Limb (tissue), 2 donors: ENCODE data around the gene TRIM2.

Source experiments
- DNase-seq, 2 donors: peaks; one replicate each; pipeline ENCODE4 v3.0.0-alpha.2; 2016; ENCODE audit errors: extremely low spot score in 2 of 2

The TRIM2 gene

DNA sequence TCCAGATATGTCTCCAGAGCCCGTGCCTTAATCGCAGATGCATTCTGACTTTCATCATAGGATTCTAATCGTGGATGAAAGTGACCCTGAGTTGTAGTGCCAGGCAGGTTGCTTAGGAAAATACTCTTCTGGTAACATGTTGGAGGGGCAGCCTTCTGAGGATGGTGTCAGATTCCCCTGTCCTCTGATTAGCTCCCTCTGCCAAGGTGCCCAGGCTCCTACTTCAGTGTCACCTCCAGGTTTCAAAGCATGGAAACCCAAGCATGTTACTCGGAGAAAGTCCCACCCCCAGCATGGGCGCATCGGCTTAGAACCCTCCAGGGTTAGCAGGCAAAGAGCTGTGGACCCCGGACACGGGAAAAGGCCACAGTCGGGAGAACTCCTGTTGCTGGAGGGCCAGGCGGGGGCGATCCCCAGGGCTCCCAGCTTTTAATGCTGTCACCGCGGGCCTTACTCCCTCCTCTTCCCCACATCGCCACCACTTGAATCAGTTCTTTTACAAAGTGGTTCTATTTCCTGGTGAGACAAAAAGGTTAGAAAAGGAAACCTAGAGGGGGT, 44.5 kb downstream of the TRIM2 start:
- no peak for DNase-seq

DNA sequence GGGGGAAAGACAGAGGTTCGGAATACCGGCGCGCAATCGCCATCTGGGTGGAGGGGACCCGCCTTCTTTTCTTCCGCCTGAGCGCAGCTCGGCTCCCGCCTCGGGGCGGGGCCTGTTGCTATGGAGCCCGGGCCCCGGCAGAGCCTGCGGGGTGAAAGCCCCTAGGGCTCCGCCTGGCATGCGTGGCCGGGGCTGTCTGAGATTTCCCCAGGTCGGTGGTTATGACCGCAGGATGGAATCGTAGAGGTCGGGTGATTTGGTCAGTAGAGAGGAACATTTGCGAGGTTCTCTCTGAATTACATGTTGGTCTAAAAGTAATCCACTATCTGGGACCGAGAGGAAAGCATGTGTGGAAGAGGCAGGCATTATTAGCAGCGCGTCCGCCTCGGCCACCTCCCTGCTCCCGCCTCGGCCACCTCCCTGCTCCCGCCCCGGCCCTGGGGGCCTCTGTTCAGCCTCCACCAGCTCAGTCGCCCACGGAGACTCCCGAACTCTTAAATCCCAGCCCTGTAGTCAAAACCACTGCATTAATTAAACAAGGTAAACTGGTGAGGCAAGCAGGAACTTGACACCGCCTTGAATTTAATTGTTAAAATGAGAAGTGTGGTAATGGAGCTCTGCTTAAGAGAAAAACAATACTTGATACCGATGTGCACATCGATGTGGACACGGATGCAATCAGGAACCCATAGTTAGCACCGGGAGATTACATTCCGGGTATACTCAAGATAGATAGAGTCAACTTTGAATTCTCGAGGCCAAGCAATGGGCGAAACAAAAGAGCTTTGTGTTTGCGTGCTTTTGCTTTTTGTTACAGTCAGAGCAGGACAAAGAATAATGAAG, 45.2 kb downstream of the TRIM2 start:
- DNase-seq: peak; percentile 76 to 89

DNA sequence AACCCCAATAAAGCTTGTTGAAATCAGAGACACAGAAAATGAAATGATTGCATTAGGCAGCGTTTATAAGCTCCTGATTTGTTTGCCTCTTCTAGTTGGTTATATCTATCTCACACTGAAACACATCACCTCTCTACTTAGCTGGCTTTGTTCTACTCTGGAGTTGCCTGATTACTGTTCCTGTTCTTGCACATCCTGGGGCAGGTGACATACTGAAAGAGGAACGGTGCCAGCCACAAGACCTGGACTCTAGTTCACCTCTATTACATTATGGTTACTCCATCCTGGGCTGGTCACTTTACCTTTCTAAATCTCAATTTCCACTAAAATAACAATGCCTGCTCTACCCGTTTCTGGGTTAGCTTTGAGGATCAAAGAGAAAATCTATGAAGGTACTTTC, 47.9 kb downstream of the TRIM2 start:
- DNase-seq: no peak

DNA sequence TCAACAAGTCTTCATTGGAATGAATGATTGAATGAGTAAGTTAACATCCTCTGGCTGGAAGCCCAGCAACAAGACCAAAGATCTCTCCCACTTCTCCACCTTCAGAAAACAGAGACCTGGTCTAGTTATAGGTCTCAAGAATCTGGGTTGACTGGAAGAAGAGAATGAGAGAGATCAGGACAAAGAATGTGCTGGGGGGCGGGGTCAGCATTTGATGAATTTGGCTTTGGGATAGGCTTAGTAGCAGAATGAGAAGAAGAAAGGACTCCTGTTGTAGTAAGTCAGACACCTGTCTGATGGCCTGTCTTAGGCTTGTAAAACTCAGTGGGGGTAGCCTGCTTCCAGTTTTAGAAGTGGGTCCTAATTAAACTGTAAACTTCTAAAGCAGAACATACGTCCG, 51.0 kb downstream of the TRIM2 start:
- DNase-seq: no peak

DNA sequence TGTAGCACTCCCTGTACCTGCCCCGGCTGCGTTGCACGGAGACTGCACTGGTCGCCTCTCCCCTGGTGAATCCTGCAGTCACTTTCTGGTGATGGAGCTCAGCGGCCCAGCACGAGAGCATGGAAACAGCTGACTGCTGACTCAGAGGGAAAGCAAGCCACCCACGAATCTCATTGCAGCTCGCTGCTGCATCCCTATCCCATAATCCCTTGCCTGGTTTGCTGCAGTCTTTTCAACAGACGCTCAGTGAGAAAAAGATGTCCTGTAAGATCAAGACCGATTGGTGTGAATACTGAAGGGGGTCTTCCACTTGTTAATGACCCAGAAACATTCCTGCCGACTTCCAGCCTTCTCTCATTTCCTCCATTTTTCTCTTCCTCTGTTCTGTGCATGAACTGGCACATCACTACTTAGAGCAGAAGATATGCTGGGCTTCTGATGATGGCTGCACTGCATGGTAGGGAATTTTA, 52.9 kb downstream of the TRIM2 start:
- DNase-seq: peak in 1 of 2 donors; percentile 70

DNA sequence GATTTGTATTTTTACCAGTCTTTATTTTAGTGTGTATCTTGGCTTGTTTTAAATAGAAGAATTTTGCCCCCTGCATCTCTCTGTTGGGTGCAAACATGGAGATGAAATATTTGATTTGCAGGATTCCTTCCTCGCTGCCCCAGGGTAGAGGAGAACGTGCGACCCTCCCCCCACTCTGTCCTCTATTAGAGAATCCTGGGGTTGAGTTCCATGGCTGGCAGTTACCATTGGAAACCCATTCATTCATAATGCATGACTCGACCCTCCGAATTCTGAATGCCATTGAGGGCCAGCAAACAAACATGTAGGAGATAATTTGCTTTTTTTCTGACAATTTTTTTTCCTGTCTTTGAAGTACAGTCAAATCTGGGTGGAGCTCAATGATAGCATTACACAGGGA, 53.7 kb downstream of the TRIM2 start:
- no peak for DNase-seq

DNA sequence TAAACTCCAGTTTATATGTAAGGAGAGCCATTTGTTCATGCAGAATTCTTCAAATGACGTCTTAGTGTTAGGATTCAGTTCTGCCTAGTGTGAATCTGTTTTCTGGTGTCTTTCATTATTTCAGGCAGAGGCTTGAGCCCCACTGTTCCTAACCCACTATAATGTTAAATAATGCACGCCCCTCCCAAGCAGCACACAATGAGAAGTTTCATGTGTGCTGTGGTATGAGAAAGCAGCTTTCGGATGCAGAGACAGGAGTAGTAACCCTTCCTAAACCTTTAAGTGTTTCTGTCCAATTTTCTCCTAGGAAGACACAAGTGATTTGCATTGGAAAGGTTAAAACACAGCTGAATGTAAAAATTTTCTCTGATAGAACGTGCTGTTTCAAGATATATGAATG, 54.5 kb downstream of the TRIM2 start:
- DNase-seq: no peak

DNA sequence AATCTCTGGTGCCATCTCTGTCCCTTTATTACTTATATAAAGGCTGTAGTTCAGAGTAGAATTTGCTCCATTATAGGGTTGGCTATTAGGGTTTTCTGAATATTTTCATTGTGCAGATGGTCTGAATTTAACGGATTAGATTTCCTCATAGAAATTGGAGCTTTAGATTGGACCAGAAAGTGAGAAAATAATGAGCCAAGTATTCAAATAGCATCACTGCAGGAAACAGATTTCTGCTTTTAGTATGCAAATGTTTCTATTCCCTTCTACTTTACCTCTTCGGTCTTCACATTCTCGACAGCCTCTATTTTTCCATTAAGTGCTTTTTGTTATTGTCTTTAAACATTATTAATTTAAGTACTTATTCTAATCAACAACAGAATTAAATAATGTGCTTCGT, 55.4 kb downstream of the TRIM2 start:
- DNase-seq: no peak

DNA sequence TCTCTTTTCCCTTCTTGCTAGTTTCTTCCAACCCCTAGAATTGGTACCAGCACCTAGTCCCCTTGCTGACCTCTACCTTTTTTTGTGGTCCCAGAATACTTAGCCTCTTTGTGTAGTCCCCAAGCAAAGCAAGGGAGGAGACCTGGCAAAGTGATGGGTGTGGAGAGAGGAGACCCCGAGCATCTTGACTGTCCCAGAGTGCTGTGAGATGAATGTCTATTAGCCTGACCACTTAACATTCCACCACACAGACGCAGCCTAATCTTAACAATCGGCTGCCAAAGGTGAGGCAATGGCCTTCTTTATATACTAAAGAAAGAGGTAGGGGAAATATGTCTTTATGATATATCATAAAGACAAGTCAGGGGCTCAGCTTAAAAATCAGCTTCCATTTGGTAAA, 55.9 kb downstream of the TRIM2 start:
- DNase-seq: no peak

DNA sequence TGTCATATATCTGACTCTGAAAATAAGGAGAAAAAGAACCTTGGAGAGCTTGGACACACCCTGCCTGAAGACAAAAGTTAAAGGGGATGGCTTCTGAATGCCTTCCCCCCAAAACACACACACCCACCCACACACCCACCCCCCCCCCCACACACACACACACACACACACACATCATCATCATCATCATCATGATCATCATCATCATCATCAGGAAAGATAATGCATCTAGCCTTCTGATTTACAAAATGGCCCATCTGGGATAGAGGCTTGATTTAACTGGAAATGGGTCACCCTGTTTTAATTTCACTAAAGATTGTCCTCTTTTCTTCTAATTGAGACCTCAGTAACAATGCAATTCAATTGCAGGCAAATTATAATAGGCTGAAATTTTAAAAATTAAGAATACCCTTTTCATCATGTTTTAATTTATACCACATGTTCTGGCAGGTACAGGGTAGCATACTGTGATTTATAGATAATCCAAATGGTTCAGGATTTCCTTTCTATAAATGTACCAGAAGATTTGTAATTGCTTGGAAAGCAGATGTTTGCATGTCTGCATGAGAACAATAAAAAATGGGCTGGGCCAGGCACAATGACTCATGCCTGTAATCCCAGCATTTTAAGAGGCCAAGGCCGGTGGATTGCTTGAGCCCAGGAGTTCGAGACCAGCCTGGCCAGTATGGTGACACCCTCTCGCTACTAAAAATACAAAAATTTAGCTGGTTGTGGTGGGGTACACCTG, 56.5 kb downstream of the TRIM2 start:
- peak in 1 of 2 donors; percentile 42 for DNase-seq

DNA sequence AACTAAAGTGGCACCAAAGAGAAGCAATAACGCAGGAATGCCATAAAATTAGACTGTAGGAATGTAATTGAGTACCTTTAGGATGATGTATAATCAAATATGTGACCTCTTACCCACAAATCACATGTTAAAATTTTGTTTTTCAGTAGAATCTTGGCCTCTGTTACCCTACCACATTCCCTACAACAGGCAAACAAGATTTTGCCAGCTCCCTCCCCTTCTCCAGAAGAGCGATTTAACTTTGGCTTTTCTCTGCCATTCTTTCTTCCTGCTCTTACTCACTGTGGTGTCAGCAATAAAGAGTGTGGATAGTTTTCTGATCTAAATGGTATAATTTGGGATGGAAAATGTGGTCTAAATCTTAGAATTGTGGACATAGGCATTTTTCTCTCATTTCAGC, 57.2 kb downstream of the TRIM2 start:
- no peak for DNase-seq

DNA sequence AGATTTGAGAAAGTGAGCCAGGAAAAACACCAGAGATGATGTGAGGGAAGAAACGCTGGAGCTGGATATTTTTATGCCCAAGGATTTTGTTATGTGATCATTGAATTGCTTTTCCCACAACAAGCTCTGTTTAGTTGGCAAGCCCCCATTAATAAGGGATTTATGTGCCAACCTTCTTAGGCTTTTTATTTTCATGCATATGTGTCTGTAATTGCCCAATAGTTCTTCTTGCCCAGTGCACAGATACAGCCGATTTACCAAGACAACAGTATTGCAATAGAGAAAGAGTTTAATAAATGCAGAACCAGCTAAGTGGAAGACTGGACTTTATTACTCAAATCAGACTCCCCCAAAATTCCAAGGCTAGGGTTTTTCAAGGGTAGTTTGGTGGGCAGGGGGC, 57.7 kb downstream of the TRIM2 start:
- no peak for DNase-seq

DNA sequence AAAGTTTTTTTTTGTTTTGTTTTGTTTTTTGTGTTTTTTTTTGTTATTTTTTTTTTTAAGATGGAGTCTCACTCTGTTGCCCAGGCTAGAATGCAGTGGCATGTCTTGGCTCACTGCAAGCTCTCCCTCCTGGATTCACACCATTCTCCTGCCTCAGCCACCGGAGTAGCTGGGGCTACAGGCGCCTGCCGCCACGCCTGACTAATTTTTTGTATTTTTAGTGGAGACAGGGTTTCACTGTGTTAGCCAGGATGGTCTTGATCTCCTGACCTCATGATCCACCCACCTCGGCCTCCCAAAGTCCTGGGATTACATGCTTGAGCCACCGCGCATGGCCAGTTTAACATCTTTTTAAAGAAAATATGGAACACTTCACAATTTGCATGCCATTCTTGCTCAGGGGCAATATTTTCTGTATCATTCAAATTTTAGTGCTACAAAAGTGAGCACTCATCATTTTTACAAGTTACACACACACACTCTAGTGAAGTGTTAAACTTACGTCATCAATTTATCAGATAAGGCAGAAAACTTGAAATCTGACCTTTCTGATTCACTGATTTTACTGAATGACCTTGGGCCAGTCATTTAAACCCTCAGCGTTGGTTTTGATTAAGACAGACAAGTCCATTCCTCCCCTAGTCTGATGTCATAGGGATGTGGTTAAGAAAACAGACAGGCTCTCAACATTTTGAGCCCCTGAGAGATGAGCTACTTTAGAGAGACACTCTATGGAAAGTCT, 61.2 kb downstream of the TRIM2 start:
- DNase-seq: no peak

DNA sequence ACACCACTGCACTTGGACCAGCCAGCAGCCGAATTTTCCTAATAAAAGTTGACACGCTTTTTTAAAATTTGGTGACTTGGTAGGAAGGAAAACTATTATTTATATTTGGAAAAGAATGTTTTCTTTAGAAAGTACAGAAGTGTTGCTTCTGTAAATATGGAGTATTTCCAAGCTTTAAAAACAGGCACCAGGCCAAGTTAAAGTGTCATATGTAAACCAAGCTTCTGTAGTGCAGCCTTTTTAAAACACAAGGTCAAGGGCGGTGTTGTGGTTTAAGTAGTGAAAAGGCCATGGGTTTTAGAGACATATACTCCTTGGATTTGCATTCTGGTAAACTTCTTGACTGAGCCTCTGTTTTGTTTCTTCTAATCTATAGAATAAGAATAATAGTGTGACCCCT, 62.7 kb downstream of the TRIM2 start:
- DNase-seq: no peak

DNA sequence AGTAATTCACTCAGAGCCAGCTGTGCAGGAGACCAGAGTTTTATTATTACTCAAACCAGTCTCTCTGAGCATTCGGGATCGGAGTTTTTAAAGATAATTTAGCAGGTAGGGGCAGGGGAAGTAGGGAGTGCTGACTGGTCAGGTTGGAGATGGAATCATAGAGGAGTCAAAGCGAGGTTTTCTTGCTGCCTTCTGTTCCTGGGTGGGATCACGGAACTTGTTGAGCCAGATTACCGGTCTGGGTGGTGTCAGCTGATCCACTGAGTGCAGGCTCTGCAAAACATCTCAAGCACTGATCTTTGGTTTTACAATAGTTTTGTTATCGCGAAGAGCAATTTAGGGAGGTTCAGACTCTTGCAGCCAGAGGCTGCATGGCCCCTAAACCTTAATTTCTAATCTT, 63.6 kb downstream of the TRIM2 start:
- DNase-seq: no peak

DNA sequence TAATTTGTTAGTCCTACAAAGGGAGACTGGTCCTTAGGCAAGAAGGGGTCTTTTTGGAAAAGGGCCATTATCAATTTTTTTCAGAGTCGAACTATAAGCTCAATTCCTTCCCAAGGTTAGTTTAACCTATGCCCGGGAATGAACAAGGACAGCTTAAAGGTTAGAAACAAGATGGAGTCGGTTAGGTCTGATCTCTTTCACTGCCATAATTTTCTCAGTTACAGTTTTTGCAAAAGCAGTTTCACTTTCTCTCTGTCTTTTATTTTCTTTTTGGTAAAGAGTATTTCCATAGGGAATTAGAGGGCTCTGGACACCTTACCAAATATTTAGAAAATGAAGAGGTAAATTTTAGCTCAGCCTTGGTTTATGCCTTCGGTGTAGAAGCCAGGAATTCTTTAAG, 64.1 kb downstream of the TRIM2 start:
- DNase-seq: no peak

DNA sequence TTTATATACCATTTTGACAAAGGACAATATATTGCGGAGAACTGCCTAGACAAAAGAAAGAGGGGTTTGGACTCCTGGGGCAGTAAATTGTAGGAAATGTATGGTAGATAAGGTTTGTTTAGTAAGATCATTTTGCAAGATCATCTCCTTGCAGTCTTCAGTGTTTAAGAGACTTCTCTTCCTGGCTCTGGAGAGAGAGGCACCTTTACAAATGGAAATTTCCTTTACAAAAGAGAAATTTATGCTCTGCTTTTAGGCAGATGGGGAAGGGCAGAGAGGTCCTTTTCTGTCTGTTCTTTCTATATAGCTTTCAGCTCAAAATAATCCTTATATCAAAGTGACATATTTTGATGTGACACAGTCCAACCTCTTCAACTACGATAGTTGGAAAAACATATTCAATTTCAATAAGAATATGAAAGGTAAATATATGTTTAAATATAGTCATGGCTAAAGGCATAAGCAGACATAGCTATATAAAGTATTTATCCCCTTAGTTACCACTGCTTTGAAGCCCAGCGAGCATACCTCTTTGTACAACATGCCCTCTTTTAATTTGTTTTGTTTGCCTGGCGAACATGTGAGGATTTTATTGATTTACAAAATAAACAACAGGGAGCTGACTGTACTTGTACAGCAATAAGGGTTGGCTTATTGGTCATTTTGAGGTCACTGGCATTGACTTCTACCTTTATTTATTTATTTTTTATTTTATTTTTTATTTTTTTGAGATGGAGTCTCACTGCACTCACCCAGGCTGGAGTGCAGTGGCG, 65.2 kb downstream of the TRIM2 start:
- DNase-seq: no peak

DNA sequence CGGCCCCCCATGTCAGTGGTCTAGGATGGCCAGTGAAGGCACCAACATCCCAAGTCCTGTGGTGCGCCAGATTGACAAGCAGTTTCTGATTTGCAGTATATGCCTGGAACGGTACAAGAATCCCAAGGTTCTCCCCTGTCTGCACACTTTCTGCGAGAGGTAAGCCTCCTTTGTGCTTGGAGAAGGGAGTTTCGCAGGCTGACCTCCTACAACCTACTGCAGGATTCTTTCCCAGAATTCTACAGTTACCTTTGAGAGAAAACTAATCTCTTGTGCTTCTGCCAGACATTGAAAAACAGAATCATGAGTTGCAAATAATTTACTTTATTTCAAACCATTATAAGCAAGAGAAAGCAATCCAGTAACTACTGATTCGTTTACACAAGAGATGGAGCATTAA, 66.1 kb downstream of the TRIM2 start:
- no peak for DNase-seq

DNA sequence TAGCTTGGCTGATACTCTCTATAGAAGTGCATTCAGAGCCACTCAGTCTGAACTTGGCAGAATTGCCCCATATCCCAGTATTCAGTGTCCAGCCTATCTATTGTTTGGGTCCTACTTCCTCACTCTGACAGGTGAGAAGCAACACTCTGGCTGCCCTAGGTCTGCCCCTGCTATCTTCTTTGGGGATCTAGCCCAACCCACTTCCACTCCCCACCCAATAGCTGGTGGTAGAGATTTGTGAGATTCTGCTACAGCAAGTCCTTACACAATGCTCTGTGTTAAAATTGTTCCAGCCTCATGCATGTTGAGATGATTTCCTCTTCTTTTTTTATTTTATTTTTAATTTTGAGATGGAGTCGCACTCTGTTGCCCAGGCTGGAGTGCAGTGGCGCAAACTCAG, 67.6 kb downstream of the TRIM2 start:
- no peak for DNase-seq

DNA sequence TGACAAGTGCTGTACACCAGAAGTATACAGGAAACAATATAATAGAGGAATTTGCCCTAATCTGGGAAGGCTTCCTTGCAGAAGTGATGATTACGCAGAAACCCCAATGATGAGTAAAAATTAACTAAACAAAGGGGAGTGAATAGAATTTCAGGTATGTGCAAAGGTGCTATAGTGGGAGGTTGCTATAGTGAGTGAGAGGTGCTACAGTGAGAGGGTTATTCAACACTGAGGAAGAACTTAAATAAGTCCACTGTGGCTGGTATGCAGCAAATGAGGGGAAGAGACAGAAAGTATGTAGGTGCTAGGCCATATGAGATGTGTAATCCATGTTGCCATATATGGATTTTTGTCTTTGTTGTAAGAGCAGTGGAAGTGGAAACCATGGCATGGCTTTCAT, 69.5 kb downstream of the TRIM2 start:
- DNase-seq: no peak

DNA sequence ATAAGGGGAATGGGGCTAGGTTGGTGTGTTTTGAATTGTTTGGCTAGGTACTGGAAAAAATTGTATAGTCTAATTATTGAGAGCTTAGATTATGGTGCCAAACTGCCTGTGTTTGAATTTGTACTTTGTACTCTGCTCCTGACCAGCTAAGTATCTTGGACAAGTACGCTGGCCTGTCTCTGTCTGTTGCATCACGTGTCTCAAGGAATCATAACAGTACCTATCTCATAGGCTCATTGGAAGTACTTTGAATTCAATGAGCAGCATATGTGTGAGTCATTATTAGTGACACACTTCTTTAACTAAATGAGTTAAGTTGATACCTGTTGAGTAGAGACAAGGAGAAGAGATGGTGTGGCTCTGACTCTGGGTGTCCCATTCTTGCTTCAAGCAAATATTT, 70.7 kb downstream of the TRIM2 start:
- DNase-seq: no peak
